HG02763 (cell line): ENCODE results near the gene RMRP.

Source experiments
- ATAC-seq: cut with Tn5 transposase; IDR thresholded peaks from one replicate; pipeline ENCODE4 v1.9.1; 2021; ENCODE audit warnings: mild to moderate bottlenecking, moderate library complexity; ENCODE audit not compliant: unreplicated experiment

RMRP gene

DNA sequence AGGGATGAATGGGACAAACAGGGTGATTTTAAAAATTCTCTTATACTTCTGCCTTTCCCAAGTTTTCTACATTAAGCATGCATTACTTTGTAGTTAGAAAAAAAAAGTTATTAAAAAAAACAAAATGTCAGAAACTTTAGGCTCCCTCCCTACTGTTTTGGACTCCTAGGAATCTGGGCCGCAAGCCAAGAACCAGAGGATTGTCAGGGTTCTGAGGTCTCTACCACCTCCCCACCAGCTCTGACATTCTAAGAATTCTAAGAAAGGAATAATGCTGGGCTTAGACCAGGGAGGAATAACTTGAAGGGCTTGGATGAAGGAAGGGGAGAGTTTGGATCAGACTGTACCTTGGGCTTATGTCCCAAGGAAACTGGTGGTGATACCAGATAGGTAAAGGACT, 8.2 kb upstream of the RMRP start:
- no peak for ATAC-seq

DNA sequence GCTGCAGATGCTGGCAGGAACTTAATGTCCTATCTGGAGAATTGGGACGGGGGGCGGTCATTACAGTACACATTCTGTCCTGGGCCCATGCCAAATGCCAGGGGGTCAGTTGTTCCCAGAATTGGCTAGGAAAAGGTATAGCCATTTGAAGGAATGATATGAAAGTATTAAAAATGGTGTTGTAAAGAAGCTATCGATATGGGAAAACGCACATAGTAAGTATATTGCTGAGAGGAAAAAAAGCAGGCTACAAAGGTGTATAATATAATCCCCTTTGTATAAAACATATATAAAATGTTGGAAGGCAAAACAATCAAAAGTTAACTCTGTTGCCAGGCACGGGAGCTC, 7.6 kb upstream of the RMRP start:
- no peak for ATAC-seq

DNA sequence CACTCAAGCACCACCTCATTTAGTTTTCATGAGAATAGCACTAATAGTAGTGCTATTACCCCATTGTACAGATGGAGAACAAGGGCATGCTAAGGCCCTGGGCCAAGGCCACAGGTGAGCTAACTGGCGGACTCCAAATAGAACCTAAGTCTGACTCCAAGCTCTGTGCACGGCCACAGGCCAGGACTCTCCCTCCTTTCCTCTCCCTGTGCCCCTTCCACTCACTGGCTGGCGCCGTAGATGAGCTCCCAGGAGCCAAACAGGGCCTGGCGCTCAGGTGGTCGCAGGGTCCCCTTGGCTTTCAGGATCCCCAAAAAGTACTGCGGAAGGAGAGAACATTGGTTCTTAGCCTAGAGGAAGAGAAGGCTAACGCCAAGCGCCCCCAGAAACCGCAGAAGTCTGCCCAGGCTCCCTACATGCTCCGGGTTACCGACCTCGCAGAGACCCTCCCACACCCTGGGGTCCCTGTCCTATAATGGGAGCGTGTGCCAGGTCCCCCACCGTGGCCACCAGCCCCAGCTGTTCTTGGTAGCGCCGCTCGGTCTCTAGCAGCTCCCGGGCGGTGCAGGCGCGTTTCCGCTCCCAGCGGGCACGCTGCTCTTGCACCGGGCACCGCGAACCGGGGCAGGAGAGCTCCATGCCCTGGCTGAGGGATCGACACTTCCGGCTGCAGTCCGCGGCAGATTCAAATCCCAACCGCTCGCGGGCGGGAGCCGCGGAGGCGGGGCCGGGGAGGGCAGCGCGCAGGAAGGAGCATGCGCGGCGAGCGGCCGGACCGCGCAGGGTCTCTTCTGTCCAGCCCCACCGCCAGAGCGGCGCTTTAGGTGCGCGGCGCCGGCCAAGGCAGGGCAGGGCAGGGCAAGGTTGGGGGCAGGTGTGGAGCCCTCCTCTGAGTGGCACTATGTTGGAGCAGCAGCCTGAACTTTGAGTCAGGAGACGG, 7.0 kb upstream of the RMRP start, which contains the start of gene ARHGEF39:
Gene ARHGEF39 (minus strand): TSS at position 665 of the 940 bp plus-strand sequence. CDS start 26 bp downstream, at position 639.
- ATAC-seq: peak; percentile 83

DNA sequence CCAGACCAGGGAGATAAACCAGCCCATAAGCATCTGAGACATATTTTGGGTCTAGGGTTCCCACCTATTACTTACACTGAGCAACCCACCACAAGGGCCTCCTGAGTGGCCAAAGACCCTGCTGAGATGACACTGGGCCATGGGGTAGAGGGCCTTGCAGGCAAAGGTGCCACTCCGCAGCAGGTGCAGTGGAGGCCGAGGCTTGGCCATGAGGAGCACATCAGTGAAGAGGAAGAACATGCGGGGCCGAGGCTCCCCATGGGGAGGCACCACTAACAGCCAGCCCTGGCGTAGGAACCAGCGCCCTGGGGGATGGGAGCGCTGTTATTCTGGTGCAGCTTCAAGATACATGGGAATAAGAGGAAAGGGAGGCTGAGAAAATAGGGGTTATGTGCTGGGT, 4.6 kb upstream of the RMRP start:
- no peak for ATAC-seq

DNA sequence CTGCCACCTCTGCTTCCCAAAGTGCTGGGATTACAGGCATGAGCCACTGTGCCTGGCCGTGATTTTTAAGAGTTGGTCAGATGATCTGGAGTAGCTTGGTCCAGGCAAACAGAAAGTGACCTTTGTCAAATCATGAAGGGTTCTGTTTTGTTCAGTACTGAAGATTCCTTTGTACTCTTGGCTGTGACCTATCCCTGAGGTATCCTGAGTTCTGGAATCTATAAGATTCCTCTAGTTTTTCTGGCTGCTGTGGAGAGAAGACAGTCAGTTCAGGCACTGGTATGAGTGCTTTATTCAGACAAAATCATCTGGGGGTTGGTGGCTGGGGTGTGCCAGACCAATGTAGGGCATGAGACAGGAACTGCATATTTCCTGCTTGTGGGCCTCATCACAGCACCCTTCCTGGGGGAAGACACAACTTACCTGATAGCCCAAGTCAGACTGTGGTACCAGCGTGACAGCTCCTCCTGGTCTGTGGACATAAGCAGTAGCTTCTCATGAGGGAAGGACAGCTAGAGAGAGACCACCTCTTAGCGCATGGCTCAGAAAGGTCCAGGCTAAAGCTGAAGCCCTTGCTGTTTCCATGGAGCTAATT, 4.0 kb upstream of the RMRP start:
- no peak for ATAC-seq

DNA sequence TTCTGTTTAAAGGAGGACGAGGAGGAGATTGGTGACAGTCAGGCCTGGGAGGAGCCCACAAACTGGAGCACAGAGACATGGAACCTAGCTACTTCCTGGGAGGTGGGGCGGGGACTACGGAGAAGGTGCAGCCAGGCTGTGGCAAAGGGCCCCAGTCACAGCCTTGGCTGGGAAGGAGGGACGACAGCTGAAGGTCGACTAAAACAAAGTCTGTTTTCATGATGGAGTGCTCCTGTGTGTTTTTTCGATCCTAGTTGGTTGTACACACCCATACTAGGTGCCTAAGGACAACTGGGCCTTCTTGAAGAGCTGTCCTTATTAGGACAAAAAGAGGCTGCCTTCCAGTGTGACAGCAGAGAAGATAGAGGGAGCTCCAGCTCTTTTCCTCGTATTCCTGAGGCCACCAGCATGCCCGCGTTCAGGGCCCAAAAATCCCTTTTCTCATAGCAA, 3.2 kb upstream of the RMRP start:
- no peak for ATAC-seq

DNA sequence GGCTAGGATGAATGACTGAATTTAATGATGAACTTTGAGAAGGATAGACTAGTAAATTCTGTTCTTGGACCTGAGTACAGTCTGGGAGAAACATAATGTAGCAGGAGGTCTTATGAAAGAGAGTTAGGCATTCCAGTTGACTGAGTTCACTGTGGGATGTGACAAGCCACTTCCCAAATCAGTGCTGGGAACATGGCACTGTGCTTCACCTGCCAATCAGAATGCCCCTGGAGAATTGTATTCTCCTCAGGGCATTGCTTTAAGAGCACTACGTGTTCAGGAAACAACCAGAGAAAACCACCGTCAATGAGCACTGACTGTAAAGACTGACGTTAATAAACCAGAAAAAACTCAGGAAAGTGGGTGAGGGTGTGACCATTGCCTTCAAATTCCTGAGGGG, 1.5 kb upstream of the RMRP start:
- ATAC-seq: no peak

DNA sequence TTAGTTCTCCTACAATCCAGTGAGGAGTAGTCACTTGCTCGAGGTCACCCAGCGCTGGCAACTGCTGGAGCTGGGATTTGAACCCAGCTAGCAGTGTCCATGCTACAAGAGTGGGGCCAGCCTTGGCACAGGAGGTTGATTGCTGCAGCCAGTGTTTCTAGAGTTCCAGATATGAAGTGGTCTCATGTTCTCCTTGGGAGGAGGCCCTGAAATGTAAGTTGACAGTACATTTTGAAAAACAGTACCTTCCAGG, 1.1 kb upstream of the RMRP start:
- ATAC-seq: no peak

DNA sequence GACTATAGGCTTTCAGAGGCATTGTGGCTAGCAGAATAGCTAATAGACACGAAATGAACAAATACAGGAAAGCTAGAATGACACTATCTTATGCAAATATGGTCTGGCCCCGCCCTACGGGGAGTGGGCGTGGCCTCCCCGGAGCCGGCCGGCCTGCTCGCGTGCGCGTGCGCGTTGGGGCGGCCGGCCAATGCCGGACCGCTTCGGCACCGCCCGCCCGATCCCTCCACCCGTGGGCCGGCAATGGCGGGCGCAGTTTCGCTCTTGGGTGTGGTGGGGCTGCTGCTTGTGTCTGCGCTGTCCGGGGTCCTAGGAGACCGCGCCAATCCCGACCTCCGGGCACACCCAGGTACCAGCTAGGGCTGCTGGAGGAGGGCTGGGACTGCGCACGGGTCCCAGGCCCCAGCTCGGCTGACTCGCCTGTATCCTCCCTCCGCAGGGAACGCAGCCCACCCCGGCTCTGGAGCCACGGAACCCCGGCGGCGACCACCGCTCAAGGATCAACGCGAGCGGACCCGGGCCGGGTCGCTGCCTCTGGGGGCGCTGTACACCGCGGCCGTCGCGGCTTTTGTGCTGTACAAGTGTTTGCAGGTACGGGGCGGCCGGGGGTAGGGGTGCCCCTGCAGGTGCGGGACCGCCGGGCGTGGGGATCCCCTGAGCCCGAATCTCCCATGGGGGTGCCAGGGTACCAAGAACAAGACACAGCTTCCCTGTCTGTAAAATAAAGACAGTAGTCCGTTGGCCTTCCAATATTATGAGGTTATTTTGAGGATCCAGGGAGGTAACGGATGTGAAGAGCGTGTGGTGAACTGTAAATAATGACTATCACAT, 533 bp upstream of the RMRP start, which contains the start of gene CCDC107:
Gene CCDC107 (plus strand): TSS at position 156 of the 831 bp plus-strand sequence. CDS start 88 bp downstream, at position 244.
- ATAC-seq: peak; percentile 60

DNA sequence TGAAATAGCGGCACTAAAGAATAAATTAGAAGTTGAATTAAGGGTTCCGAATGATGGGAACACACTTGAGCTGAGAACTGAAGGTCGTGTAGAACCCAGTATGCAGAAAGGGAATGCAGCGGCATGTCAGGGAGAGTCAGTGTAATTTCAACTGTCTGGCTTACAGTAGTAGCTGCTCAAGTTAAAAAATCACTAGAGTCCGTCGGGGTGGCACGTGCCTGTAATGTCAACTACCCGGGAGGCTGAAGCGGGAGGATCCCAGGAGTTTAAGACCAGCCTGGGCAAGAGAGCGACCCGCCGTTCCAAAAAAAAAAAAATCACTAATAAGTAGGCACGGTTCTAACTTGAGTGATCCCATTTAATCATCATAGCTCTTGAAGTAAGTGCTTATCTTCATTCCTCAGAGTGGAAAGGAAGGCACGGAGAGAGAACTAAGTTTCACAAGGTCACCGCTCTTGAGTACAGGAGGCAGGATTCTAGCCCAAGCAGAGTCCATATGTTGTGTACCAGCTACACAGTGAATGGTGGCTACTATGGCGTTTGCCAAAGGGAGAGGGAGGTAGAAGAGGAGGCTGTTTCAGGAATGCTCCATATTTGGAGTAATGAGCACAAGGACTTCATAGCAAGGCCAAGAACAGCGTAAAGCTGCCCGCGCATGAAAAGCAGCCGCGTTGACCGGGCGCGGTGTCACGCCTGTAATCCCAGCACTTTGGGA, 831 bp downstream of the RMRP start:
- ATAC-seq: no peak

DNA sequence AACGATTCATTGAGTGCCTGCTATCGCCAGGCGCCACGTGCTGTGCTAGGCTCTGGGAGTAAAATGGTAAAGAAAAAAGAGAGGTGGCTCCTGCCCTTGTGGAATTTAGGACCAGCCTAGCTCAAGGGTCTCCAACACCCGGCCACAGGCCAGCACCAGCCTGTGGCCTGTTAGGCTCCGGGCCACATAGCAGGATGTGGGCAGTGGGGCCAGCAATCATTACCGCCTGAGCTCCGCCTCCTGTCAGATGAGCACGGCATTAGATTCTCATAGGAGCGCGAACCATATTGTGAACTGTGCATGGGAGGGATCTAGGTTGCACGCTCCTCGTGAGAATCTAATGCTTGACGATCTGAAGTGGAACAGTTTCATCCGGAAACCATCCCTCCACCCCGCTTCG, 1.5 kb downstream of the RMRP start:
- ATAC-seq: no peak

DNA sequence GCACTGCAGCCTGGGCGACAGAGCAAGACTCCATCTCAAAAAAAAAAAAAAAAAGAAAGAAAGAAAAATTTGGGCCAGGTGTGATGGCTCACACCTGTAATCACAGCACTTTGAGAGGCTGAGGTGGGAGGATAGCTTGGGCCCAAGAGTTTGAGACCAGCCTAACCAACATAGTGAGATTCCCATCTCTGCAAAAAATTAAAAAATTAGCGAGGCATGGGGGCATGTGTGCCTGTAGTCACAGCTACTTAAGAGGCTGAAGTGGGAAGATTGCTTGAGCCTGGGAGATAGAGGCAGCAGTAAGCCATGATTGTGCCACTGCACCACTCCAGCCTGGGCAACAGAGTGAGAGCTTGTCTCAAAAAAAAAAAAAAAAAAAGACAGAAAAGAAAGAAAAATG, 4.2 kb downstream of the RMRP start:
- ATAC-seq: no peak

DNA sequence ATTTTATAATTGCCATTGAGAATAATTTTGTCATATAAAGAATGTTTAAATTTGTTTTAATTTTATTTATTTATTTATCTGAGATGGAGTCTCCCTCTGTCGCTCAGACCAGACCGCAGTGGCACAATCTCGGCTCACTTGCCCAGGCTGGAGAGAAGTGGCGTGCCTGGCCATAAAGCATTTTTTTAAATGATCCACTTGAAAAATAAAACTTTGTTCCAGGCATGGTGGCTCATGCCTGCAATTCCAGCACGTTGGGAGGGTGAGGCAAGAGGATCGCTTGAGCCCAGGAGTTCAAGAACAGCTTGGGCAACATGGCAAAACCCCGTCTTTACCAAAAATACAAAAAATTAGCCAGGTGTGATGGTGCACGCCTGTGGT, 5.0 kb downstream of the RMRP start:
- no peak for ATAC-seq

DNA sequence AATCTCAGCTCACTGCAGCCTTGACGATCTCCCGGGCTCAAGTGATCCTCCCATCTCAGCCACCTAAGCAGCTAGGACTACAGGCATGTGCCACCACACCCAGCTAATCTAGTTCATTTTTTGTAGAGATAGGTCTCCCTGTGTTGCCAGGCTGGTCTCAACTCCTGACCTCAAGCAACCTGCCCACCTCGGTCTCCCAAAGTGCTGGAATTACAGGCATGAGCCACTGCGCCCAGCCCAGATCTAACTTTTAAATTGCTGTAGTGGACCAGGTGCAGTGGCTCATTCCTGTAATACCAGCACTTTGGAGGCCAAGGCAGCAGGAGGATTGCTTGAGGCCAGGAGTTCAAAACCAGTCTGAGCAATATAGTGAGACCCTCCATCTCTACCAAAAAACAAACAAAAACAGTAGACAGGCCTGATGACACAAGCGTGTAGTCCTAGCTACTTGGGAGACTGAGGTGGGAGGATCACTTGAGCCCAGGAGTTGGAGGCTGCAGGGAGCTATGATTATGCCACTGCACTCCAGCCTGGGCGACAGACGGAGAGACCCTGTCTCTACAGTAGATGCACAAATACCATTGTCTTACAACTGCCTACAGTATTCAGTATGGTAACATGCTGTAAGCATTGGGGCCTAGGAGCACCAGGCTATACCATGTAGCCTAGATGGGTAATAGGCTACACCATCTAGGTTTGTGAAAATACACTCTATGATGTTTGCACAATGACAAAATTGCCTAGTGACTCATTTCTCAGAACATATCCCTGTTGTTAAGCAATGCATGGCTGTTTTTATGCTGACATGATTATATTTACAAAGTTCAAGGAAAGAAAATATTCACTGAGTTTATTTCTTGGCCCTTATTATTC, 5.6 kb downstream of the RMRP start:
- ATAC-seq: no peak

DNA sequence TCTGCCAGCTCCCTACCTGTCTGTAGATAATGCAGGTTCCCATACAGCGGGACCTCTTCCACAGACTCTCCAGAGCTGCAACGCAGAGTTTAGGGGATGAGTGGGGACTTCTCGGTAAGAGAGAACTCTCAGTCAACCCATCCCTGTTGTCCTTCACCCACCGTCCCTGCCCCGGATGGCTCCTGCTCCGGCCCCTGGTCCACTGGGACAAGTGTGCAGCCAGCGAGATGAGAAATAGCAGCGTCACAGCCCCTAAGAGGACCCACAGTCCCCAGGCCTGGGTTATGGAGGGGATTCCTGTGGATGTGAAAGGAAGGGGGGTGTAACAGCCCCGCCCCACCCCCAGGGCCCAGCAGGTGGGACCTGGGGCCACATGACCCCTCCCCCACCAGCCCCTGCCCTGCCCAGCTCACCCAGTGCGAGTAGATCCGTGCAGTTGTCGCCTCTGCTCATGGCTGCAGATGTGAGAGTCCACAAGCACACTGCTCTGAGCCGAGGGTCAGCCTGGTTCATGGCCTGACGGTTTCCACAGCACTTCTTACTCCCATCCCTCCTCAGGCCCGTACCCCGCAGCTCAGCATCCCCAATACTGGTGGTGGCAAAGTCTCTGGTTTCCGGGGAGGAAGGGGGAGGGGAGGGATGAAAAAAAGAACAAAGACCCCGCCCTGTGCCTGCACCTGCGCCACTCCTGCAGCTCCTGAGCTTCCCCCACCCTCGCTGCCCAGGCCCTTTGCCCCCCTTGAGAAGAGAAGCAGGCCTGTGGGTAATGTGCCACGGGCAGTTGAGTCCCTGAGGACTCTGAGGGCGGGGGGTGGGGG, 7.3 kb downstream of the RMRP start, which contains the start of gene SIT1:
Gene SIT1 (minus strand): TSS at position 591 of the 818 bp plus-strand sequence. CDS start 78 bp downstream, at position 513.
- no peak for ATAC-seq

DNA sequence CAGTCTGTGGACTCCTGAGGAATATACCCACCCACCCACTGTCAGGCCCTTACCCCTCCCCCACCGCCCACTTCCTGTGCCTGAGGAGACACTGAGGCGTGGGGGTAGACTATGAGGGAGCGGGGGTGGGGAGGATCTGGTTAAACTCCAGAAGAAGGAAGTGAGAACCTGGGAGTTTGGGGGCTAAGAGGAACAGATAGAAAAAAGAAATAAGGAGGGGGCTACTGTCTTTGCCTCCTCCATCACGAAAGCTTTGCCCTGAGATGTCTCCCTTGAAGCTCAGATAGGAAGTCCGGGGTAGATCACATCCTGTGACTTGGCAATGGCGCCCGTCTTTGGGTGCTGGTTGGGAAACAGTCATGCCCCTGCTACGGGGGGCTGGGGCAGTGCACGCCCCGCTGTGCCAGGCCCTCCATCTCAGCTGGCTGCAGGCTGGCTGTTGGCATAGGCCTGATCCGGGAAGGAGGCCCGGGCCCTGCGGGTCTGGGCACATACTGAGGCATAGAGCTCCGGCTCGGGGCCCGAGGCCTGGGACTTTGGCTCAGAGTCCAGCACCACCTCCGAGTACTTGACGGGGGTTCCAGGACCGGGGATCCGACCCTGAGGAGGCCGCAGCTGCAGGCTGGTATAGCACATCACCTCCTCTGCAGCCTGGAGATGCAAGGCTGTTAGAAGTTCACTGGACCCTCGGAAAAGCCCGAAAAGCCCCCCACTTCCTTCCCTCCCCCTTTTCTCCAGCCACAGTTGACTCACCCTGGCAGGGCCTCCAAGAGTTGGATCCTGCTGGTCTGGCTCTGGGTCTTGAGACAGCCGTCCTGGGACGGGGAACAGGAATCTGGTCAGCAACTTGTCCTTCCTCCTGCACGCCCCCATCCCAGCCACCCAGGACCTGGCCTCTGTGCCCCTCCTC, 8.1 kb downstream of the RMRP start:
- no peak for ATAC-seq

DNA sequence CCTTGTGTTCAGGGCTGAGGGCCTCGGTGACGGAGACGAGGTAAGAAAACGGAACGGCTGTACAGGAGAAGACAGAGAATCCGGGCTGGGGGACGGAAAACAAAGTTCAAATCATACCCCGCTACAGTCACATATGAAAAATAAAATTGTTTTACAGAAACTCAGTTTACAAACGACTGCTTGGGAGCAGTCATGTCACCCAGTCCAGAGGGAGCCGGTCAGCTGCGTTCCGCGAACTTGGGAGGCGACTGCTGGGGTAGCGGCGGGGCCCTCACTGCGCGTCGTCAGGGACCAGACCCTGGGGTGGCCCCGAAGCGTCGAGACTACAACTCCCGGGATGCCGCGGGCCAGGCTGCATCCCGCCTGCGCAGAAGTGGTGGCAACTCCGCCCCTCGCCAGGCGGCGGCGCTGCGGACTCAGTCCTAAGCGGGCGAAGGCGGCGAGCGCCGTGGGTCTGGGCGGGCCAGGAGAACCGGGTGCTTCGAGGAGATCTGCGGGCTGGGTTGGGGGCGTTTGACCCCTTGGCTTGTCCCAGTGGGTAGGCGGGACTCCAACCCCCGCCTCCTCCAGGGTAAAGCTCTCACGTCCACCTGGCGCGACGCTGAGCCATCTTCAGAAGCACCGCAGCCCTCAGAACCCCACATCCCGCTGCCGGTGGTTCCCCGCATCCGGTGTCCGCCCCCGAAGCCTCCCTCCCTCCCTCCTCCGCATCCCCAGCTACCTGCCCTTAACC, 11.1 kb downstream of the RMRP start:
- ATAC-seq: peak; percentile 85
